ENCODE measurements around the gene GRID1. TPM values are rescaled to one million over a fixed set of nuclear protein-coding genes. Genes with fewer than 3 reads are reported as not detected.

GRID1 gene
- total and polyA plus RNA-seq, 10 of the 15 experiments (the other 5 are each of a cell fraction or from before 2014, with no cell fraction given) = 0.04 to 0.62 (median 0.08) TPM; not detected in 5

GRCh38 chr10:86224354-86225102 is 142.1 kb downstream of the GRID1 start:
- Histone ChIP-seq H3K27ac (ENCODE audit: control insufficient read depth, insufficient read depth) (no peak overlapping the region; the same call in 1 of the 2 replicates), H3K79me2 (ENCODE audit: control insufficient read depth, insufficient read depth, low read length) (no peaks in the 10 kb centered on the region), H3K36me3 (ENCODE audit: control insufficient read depth in 2 of 2, insufficient read depth in 2 of 2, low read length in 1 of 2) (no peaks in the 10 kb centered on the region), H3K4me1 (ENCODE audit: control insufficient read depth, insufficient read depth, low read length) (peaks cover 10% of the 10 kb centered on the region), H3K9me3 (replicated peaks; ENCODE audit: control insufficient read depth, insufficient read depth, low read length) (no peaks in the 10 kb centered on the region), H3K27me3 (replicated peaks in 1 of 2; ENCODE audit: control insufficient read depth in 2 of 2, insufficient read depth in 2 of 2, low read length in 1 of 2) (no peaks in the 10 kb centered on the region; a peak in 1 of 4 replicates), H3K4me3 (no peak overlapping the region), H4K20me1 (ENCODE audit: control insufficient read depth, insufficient read depth) (no peaks in the 10 kb centered on the region), H3K4me2 (ENCODE audit: control insufficient read depth, insufficient read depth) (peak overlapping the region; percentile 48; the same call in 1 of the 2 replicates), H3K9ac (ENCODE audit: control insufficient read depth, insufficient read depth, low read length) (no peak overlapping the region), H2AFZ (ENCODE audit: control insufficient read depth, low read depth, low read length) (no peak overlapping the region)
- CTCF ChIA-PET = interaction anchor here (0.9 kb wide), 1 partner anchor 53 kb away, joined by 4 read pairs; no protein-coding TSS in a partner anchor
- RAD21 ChIA-PET (ENCODE audit: unreplicated experiment) = no interaction called here
- peak; percentile 31 for FAIRE-seq
- SMC1A ChIA-PET (ENCODE audit: uncharacterized antibody, unreplicated experiment) = interaction anchor here (0.7 kb wide), 1 partner anchor 12 kb away, joined by 3 read pairs; no protein-coding TSS in a partner anchor
- intact Hi-C loops (cut with micrococcal nuclease; ENCODE audit: unreplicated experiment) = no loop called here
- peak; percentile 8 for DNase-seq (ENCODE audit: low read depth, low spot score)
- in situ Hi-C loops (cut with MboI) = no loop called here
- POLR2A ChIA-PET = no interaction called here
- ATAC-seq = peak; percentile 88
- BruUV-seq (replicated peaks) = no TSS peak
- WGBS (ENCODE audit: insufficient coverage, insufficient replicate concordance, low lambda C conversion rate, missing lambda C conversion rate) = 13% methylated on average over 8 of the region's 8 CpGs
- TF ChIP-seq NFXL1 (IDR thresholded peaks at IDR 0.05; ENCODE audit: borderline replicate concordance) = no peak
- TF ChIP-seq NR2F1 (conservative IDR thresholded peaks at IDR 0.05) = no peak
- TF ChIP-seq SUZ12 (IDR thresholded peaks at IDR 0.05; ENCODE audit: unreplicated experiment) = no peak
- TF ChIP-seq, protein P1, sequence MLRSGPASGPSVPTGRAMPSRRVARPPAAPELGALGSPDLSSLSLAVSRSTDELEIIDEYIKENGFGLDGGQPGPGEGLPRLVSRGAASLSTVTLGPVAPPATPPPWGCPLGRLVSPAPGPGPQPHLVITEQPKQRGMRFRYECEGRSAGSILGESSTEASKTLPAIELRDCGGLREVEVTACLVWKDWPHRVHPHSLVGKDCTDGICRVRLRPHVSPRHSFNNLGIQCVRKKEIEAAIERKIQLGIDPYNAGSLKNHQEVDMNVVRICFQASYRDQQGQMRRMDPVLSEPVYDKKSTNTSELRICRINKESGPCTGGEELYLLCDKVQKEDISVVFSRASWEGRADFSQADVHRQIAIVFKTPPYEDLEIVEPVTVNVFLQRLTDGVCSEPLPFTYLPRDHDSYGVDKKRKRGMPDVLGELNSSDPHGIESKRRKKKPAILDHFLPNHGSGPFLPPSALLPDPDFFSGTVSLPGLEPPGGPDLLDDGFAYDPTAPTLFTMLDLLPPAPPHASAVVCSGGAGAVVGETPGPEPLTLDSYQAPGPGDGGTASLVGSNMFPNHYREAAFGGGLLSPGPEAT (IDR thresholded peaks at IDR 0.05; ENCODE audit: low read depth) = no peak
- no peak for TF ChIP-seq SMARCA5 (IDR thresholded peaks at IDR 0.05)
- TF ChIP-seq, protein P2, sequence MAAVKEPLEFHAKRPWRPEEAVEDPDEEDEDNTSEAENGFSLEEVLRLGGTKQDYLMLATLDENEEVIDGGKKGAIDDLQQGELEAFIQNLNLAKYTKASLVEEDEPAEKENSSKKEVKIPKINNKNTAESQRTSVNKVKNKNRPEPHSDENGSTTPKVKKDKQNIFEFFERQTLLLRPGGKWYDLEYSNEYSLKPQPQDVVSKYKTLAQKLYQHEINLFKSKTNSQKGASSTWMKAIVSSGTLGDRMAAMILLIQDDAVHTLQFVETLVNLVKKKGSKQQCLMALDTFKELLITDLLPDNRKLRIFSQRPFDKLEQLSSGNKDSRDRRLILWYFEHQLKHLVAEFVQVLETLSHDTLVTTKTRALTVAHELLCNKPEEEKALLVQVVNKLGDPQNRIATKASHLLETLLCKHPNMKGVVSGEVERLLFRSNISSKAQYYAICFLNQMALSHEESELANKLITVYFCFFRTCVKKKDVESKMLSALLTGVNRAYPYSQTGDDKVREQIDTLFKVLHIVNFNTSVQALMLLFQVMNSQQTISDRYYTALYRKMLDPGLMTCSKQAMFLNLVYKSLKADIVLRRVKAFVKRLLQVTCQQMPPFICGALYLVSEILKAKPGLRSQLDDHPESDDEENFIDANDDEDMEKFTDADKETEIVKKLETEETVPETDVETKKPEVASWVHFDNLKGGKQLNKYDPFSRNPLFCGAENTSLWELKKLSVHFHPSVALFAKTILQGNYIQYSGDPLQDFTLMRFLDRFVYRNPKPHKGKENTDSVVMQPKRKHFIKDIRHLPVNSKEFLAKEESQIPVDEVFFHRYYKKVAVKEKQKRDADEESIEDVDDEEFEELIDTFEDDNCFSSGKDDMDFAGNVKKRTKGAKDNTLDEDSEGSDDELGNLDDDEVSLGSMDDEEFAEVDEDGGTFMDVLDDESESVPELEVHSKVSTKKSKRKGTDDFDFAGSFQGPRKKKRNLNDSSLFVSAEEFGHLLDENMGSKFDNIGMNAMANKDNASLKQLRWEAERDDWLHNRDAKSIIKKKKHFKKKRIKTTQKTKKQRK (IDR thresholded peaks at IDR 0.05; ENCODE audit: low read depth, low read length) = no peak
- peak; percentile 46; the same call in 1 of the 2 replicates for TF ChIP-seq EED (IDR thresholded peaks at IDR 0.05; ENCODE audit: low read depth)
- TF ChIP-seq BACH1 (IDR thresholded peaks at IDR 0.05; ENCODE audit: borderline replicate concordance) = no peak
- TF ChIP-seq E4F1 (IDR thresholded peaks at IDR 0.05; ENCODE audit: borderline replicate concordance, partially characterized antibody) = no peak
- TF ChIP-seq E2F8 (IDR thresholded peaks at IDR 0.05; ENCODE audit: low read depth, partially characterized antibody) = no peak
- peak; percentile 57; the same call in 1 of the 2 replicates for TF ChIP-seq IRF4 (IDR thresholded peaks at IDR 0.05; ENCODE audit: low read depth, low read length)
- TF ChIP-seq YY1 (IDR thresholded peaks at IDR 0.05; ENCODE audit: low read depth, low read length) = 0 out of 2 replicates have a peak, but pooled peaks have one; percentile 14
- TF ChIP-seq LARP7 (IDR thresholded peaks at IDR 0.05) = no peak
